Measurements from ENCODE around the gene IGHMBP2. TPM values are rescaled to one million over a fixed set of nuclear protein-coding genes. Genes with fewer than 3 reads are reported as not detected.

The IGHMBP2 gene
- total RNA-seq, 4 donors from 2014 or later = 18.6 to 33.3 (median 30.5) TPM

DNA sequence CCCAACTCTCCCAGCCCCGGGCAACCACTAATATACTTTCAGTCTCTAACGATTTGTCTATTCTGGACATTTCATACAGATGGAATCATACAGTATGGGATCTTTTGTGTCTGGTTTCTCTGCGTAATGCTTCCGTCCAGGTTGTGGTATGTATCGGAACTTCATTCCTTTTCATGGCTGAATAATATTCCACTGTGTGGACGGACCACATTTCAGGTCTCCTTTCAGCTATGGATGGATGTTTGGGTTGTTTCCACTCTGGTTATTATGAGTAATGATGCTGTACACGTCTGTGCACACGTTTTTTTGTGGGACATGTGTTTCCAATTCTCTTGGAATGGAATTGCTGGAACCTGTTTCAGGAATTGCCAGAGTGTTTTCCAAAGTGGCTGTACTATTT, 44.6 kb upstream of the IGHMBP2 start:
- DNase-seq (ENCODE audit: low spot score in 2 of 2) = no peak
- no peak overlapping the region for H3K4me3 ChIP-seq (ENCODE audit: low read depth, poor library complexity, severe bottlenecking)
- 79 to 82% methylated on average over 8 of the region's 8 CpGs for whole genome bisulfite sequencing, 2 donors
- intact Hi-C loops (cut with DNase I; ENCODE audit: low total_unique reads) = no loop called here
- TF ChIP-seq CTCF (IDR thresholded peaks at IDR 0.05) (no peak), POLR2A (IDR thresholded peaks at IDR 0.05) (no peak)

DNA sequence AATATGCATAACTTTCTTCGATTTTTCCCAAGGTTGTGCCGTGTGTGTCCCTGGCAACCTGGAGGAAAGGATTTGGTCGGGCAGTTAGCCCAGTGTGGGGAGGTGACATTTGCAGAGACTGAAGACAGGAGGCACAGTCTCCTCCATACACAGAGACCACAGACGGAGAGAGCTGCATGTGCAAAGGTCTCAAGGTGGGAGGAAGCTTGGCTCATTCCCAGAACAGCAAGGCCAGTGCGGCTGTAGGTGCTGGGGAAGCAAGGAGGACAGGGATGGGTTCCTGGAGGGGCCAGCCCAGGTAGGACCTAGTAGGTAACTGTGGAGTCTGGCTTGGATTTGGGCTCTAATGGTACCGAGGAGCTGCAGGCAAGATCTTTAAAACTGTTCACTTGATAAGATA, 41.3 kb upstream of the IGHMBP2 start:
- WGBS, 2 donors = 82 to 96% methylated on average over 6 of the region's 6 CpGs
- intact Hi-C loops (cut with DNase I; ENCODE audit: low total_unique reads) = no loop called here
- TF ChIP-seq CTCF (IDR thresholded peaks at IDR 0.05) = no peak
- no peak for TF ChIP-seq POLR2A (IDR thresholded peaks at IDR 0.05)
- no peak overlapping the region for H3K4me3 ChIP-seq (ENCODE audit: low read depth, poor library complexity, severe bottlenecking)
- DNase-seq (ENCODE audit: low spot score in 2 of 2) = no peak

DNA sequence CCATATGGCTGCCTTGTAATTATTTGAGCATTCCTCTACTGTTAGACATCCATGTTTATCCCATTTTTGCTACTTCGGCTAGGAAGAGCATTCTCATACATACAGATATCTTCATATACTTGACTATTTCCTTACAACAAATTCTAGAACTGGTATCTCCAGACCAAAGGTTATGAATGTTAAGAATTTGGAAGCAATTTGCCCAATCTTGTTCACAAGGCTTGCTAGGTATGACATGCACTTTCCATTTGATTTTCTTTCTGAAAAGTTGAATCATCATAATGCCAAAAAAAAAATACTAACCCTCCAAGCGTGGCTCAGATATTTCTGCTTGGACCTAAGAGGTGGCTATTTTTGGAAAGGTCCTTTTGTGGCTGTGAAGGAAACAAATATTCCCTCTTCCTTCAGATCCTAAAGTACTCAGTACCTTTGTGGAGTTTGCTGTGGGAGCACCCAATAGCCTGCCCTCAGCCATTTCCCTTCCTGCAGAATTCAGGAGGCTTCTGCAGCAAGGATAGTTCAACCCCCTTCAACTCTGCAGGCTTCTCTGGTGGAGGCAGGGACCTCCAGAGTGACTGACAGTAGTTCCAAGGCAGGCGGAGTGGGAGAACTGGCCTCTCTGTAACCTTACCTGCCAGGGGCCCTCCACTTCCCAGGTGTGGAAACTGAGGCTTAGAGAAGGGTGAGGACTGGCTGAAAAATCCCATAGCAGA, 40.0 kb upstream of the IGHMBP2 start:
- intact Hi-C loops (cut with DNase I; ENCODE audit: low total_unique reads) = no loop called here
- WGBS, 2 donors = 91 to 92% methylated on average over 3 of the region's 3 CpGs
- no peak for DNase-seq (ENCODE audit: low spot score in 2 of 2)
- TF ChIP-seq CTCF (IDR thresholded peaks at IDR 0.05) = no peak
- TF ChIP-seq POLR2A (IDR thresholded peaks at IDR 0.05) = no peak
- H3K4me3 ChIP-seq (ENCODE audit: low read depth, poor library complexity, severe bottlenecking) = no peak overlapping the region

DNA sequence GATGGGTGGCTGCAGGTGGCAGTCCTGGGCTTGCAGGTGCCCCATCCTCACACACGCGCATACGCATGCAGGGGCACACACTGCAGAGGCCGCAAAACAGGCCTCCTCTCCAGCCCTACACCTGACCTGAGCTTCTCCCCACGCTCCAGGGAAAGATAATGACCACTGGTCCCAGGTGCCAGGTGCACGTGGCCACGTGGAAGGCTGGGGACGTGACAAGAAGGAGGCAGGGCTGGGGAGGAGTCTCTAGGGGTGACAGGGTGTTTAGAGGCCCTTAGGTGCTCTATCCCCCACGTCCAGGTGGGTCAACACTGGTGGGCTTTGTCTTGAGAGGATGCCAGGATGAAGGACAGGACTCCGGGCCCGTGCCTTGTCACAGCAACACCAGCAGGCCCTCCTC, 38.5 kb upstream of the IGHMBP2 start:
- no peak for TF ChIP-seq POLR2A (IDR thresholded peaks at IDR 0.05)
- no peak for TF ChIP-seq CTCF (IDR thresholded peaks at IDR 0.05)
- 87 to 98% methylated on average over 10 to 11 of the region's 11 CpGs for WGBS, 2 donors
- no peak for DNase-seq (ENCODE audit: low spot score in 2 of 2)
- H3K4me3 ChIP-seq (ENCODE audit: low read depth, poor library complexity, severe bottlenecking) = no peak overlapping the region
- intact Hi-C loops (cut with DNase I; ENCODE audit: low total_unique reads) = no loop called here

DNA sequence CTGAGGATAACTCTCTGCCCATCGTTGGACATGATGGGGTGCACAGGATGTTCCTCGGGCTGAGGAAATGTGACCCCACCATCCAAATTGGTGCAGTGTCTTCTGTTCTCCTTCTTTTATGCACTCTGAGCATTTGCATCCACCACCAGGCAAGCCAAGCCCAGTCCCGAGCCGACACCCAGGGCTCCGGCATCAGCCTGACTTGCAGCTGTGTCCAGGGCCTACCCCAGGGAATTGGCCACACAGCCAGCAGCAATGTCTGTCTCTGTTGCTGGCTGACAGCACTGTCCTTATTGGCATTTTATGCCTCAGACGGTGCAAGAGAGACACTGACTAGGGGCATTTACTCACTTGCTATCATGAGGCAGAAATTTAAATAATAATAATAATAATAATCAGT, 36.6 kb upstream of the IGHMBP2 start:
- no peak for DNase-seq (ENCODE audit: low spot score in 2 of 2)
- intact Hi-C loops (cut with DNase I; ENCODE audit: low total_unique reads) = no loop called here
- no peak overlapping the region for H3K4me3 ChIP-seq (ENCODE audit: low read depth, poor library complexity, severe bottlenecking)
- 70 to 74% methylated on average over 6 of the region's 6 CpGs for WGBS, 2 donors
- no peak for TF ChIP-seq CTCF (IDR thresholded peaks at IDR 0.05)
- TF ChIP-seq POLR2A (IDR thresholded peaks at IDR 0.05) = no peak
